Kidney (tissue), 14 donors: ENCODE measurements around the gene MRPL23. TPM values are rescaled to one million over a fixed set of nuclear protein-coding genes. Genes with fewer than 3 reads are reported as not detected.

Source experiments
- DNase-seq, 5 donors: peaks; one replicate each; pipeline ENCODE4 v3.0.0-alpha.2; 2013 to 2020
- FAIRE-seq: peaks from 2 replicates; lab custom pipeline; 2012; peaks lifted over from hg19 to GRCh38; lab: Jason Lieb, UNC
- H3K27ac ChIP-seq, 2 donors: one replicate each; pipeline ENCODE4 v1.7.0; 2013; ENCODE audit warnings: low read depth in 2 of 2, low read length in 2 of 2, inconsistent platforms in 1 of 2
- H3K27me3 ChIP-seq: one replicate; pipeline ENCODE4 v1.7.1; 2013; ENCODE audit warnings: low read length, inconsistent platforms; ENCODE audit not compliant: control insufficient read depth, insufficient read depth
- H3K36me3 ChIP-seq, 3 donors: one replicate each; pipeline versions ENCODE4 v1.7.0 to v1.7.1; 2013; ENCODE audit warnings: low read length in 3 of 3, control low read depth in 1 of 3, inconsistent platforms in 1 of 3; ENCODE audit not compliant: insufficient read depth in 3 of 3, control insufficient read depth in 2 of 3
- H3K4me1 ChIP-seq, 3 donors: one replicate each; pipeline versions ENCODE4 v1.7.0 to v1.7.1; 2013; ENCODE audit warnings: low read length in 3 of 3, inconsistent platforms in 1 of 3, low read depth in 1 of 3; ENCODE audit not compliant: control insufficient read depth in 2 of 3, insufficient read depth in 2 of 3
- H3K4me3 ChIP-seq, 3 donors: one replicate each; pipeline versions ENCODE4 v1.7.0 to v1.8.1; 2013; ENCODE audit warnings: low read length in 3 of 3, control low read depth in 1 of 3, inconsistent platforms in 1 of 3
- H3K9ac ChIP-seq, 3 donors: one replicate each; pipeline versions ENCODE4 v1.7.0 to v1.7.1; 2013; ENCODE audit warnings: low read length in 3 of 3, control low read depth in 1 of 3, inconsistent platforms in 1 of 3
- H3K9me3 ChIP-seq, 3 donors: one replicate each; pipeline versions ENCODE4 v1.7.0 to v1.7.1; 2013; ENCODE audit warnings: low read length in 3 of 3, control low read depth in 1 of 3, inconsistent platforms in 1 of 3; ENCODE audit not compliant: control insufficient read depth in 2 of 3, insufficient read depth in 1 of 3
- intact Hi-C: fragments of 100-400 bp; cut with DNase I; formaldehyde crosslinking; loops from one replicate; pipeline ENCODE4 v1.11.1; 2022
- polyA plus RNA-seq: library from polyadenylated mRNA; stranded (reverse); fragments of 350-450 nt; fragmentation: Illumina TruSeq; extraction: RNeasy Lipid Tissue Mini Kit (QIAGEN cat#74804); gene quantifications from one replicate; pipeline ENCODE4 v1.2.3, GENCODE V29; 2014; ENCODE audit warnings: low read depth, low replicate concordance; ENCODE audit not compliant: insufficient read depth
- total RNA-seq: library from RNA; stranded (reverse); fragmentation: NEBNext Ultra II Directional; extraction: Animal tissue kit (Norgen Biotek cat#: 25700); gene quantifications from one replicate; pipeline ENCODE4 v1.2.1, GENCODE V29; 2021
- TF ChIP-seq, protein P1 (sequence below): IDR thresholded peaks from 3 replicates; pipeline ENCODE4 v1.5.1; 2012; ENCODE audit warnings: mild to moderate bottlenecking, moderate library complexity, borderline replicate concordance; ENCODE audit not compliant: insufficient read depth; ENCODE audit errors: extremely low read depth
- donor health status: control.
- donor health status: control.
- donor health status: control.
- donor health status: control.
- donor health status: control.
- donor health status: DM: yes; HTN: yes; CAD: no.
- donor health status: Normal renal cell carcinoma (clear cell type).

The MRPL23 gene
- total and polyA plus RNA-seq, 2 donors from 2014 or later = 45.9 to 183 TPM

DNA sequence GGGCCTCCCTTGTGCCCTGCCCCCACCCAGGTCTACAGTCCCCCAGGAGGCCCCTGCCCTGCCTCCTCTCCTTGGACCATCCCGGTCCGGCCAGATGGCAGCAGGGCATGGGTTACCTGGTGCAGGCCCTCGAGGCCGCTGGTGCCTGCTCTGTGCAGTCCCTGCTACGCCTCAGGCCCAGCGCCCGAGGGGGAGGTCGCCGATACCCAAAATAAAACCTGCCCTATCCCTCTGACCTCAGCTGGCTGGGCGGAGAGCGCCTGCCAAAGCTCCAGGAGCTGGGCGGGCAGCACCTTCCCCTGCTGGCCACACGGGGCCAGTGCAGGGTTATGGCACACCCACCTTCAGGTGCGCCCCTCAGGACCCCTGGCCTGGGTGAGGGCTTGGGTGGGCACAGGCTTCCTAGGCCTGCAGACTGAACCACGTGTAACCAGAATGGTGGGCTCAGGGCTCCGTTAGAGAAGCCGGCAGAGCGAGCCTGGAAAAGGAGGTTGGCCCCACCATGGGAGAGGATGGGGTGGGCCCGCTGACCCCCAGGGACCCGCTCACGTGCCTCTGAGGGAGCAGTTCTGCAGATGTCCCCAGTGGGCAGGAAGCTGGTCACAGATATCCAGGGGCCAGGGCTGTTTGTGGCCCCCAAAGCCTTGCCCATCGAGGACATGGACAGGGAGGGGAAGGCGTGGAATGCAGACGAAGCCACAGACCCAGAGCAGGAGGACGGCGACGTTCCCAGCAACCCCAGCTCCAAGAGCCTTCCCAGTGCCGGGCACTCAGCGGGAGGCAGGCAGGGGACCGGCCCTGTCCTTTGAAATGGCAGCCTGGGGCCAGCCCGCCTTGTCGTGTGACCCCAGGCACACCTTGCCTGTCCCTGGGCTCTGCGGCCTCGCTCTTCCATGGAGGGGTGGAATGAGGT is 29.4 kb upstream of the MRPL23 start:
- Histone ChIP-seq H3K9ac (no peak overlapping the region), H3K9me3 (no peaks in the 10 kb centered on the region), H3K4me3 (no peak overlapping the region), H3K27me3 (no peaks in the 10 kb centered on the region), H3K36me3 (no peaks in the 10 kb centered on the region), H3K27ac (no peak overlapping the region), H3K4me1 (no peaks in the 10 kb centered on the region)
- intact Hi-C loops = no loop called here
- peak in 1 of 5 donors; percentile 34 for DNase-seq
- TF ChIP-seq, protein P1, sequence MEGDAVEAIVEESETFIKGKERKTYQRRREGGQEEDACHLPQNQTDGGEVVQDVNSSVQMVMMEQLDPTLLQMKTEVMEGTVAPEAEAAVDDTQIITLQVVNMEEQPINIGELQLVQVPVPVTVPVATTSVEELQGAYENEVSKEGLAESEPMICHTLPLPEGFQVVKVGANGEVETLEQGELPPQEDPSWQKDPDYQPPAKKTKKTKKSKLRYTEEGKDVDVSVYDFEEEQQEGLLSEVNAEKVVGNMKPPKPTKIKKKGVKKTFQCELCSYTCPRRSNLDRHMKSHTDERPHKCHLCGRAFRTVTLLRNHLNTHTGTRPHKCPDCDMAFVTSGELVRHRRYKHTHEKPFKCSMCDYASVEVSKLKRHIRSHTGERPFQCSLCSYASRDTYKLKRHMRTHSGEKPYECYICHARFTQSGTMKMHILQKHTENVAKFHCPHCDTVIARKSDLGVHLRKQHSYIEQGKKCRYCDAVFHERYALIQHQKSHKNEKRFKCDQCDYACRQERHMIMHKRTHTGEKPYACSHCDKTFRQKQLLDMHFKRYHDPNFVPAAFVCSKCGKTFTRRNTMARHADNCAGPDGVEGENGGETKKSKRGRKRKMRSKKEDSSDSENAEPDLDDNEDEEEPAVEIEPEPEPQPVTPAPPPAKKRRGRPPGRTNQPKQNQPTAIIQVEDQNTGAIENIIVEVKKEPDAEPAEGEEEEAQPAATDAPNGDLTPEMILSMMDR = peak; percentile 24
- FAIRE-seq = no peak

DNA sequence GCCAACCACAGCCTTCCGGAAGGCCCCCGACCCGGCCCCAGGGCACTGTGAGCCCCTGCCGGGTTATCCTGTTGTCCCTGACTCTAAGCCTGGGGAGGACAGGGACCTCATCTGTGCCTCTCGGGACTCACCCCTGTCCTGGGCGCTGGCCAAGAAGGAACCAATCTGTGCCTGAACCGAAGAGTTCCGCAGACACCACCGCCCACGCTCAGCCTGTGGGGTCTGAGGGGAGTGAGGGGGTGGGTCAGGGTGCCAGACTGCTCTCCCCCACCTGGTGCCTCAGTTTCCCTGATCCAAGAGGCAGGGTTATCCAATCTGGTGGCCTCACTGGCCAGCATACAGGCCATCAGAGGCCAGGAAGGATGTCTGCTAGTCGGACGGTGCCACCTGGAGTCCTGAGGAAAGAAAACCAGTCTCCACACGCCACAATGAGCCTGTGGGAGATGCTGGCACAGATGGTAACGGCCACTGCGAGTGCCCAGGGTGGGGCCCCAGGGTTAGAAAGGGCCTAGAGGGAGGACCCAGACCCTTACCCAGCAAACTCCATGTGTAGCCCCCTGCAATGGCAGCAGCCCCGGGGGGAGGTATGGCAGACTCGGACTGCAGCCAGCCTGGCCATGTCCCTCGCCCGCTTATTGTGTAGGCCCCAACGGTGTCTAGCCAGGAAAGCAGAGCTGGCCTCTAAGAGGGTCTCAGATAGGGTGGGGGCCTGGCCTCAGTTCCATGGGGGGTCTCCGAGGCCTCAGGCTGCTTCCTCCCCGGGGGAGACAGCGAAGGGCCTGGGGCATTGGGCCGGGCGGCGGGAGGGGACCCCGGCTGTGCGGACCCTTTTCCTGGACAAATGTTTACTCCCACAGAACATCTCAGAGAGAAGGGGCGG is 28.5 kb upstream of the MRPL23 start:
- intact Hi-C loops = no loop called here
- Histone ChIP-seq H3K4me3 (no peak overlapping the region), H3K36me3 (no peaks in the 10 kb centered on the region), H3K27ac (no peak overlapping the region), H3K9me3 (no peaks in the 10 kb centered on the region), H3K9ac (no peak overlapping the region), H3K27me3 (no peaks in the 10 kb centered on the region), H3K4me1 (no peaks in the 10 kb centered on the region)
- FAIRE-seq (no peak), DNase-seq (peak in 1 of 5 donors; percentile 36)
- TF ChIP-seq, protein P1 = no peak

DNA sequence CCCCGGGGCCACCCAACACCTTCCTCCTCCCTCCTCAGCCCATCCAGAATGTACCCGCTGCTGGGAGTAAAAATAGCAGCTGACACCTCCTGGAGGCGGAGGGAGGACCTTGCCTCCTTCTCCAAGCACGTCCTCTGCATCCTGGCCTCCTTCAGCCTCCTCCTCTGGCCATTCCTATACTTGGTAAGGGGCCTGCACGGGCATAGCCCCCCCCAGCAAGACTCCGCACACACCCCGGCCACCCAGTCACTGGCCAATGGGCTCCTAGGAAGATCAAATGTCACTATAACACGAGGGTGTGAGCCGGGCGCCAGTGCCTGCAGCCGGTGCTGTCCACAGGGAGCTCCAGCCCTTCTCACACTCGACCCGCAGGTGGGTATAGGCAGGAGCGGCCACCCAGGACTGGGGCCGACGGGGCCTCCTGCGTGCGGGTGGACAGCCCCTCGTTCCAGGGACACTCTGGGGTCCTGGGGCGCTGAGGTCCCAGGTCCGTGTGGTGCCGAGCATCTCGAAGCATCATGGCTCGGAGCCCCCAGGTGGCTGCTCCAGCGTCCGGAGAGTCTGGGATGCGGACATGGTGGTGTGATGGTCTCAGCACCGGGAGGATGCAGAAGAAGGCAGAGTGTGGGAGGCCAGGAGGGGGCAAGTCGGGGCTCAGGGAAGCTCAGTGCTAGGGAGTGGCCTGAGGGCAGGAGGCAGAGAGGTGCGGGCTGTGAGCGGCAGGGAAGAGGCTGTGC is 27.6 kb upstream of the MRPL23 start, which contains the start of gene TNNT3:
Gene TNNT3, plus strand, starts transcription at position 313 of the 737 bp plus-strand sequence. CDS start 3,172 bp downstream, outside the sequence.
- Histone ChIP-seq H3K4me1 (no peaks in the 10 kb centered on the region), H3K9ac (no peak within 1 kb of the TSS), H3K36me3 (no peaks in the 10 kb centered on the region), H3K9me3 (no peaks in the 10 kb centered on the region), H3K27me3 (no peaks in the 10 kb centered on the region), H3K4me3 (no peak within 1 kb of the TSS), H3K27ac (no peak within 1 kb of the TSS)
- DNase-seq (peak in 1 of 5 donors; percentile 56), FAIRE-seq (no peak)
- intact Hi-C loops = no loop called here
- TF ChIP-seq, protein P1 = no peak
